ENCODE results near the gene C1QBP.
"Not testable (repeated sequence)": the region's sequence is repeated elsewhere in the genome, so short reads cannot be mapped to it uniquely, and the experiment has no call there.

C1QBP gene, protein sequence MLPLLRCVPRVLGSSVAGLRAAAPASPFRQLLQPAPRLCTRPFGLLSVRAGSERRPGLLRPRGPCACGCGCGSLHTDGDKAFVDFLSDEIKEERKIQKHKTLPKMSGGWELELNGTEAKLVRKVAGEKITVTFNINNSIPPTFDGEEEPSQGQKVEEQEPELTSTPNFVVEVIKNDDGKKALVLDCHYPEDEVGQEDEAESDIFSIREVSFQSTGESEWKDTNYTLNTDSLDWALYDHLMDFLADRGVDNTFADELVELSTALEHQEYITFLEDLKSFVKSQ

DNA sequence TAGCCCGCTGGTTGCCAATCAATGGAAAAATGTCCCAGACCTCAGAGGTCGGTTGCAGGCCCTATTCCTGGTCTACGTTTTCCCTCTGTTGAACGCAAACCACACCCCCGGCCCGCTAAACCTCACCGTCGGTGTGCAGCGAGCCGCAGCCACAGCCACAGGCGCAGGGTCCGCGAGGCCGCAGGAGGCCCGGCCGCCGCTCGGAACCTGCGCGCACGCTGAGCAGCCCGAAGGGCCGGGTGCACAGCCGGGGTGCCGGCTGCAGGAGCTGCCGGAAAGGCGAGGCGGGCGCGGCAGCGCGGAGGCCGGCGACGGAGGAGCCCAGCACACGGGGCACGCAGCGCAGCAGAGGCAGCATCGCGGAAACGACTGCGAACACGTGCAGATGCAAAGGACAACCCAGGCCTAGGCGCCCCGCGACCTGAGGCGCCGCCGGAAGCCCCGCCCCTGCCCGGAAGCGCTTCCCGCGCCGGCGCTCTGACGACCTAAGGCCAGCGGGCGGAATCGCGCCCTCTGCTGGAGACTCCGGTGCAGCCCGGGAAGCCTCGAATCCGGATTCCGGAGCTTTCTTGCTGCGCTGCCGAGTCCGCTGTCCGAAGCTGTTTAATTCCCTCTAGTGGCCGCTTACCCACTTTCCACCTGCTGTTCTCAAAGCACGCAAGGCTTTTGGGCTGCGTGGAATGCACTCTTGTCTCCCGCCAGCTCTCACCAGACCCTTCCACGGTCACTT is at the start of gene C1QBP:
Gene C1QBP (minus strand): TSS at position 440 of the 730 bp plus-strand sequence. CDS start 82 bp downstream, at position 358.
- DNase-seq (ENCODE audit: low read depth in 2 of 2) = peak; percentile 83 to 90

DNA sequence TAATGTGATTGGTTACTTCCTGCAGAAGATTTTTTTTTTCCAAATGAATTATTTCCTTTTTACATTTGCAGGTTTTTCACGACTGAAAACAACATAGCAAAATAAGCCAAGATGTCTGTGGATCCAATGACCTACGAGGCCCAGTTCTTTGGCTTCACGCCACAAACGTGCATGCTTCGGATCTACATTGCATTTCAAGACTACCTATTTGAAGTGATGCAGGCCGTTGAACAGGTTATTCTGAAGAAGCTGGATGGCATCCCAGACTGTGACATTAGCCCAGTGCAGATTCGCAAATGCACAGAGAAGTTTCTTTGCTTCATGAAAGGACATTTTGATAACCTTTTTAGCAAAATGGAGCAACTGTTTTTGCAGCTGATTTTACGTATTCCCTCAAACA is 49.8 kb upstream of the C1QBP start:
- no peak for DNase-seq (ENCODE audit: low read depth in 2 of 2)

DNA sequence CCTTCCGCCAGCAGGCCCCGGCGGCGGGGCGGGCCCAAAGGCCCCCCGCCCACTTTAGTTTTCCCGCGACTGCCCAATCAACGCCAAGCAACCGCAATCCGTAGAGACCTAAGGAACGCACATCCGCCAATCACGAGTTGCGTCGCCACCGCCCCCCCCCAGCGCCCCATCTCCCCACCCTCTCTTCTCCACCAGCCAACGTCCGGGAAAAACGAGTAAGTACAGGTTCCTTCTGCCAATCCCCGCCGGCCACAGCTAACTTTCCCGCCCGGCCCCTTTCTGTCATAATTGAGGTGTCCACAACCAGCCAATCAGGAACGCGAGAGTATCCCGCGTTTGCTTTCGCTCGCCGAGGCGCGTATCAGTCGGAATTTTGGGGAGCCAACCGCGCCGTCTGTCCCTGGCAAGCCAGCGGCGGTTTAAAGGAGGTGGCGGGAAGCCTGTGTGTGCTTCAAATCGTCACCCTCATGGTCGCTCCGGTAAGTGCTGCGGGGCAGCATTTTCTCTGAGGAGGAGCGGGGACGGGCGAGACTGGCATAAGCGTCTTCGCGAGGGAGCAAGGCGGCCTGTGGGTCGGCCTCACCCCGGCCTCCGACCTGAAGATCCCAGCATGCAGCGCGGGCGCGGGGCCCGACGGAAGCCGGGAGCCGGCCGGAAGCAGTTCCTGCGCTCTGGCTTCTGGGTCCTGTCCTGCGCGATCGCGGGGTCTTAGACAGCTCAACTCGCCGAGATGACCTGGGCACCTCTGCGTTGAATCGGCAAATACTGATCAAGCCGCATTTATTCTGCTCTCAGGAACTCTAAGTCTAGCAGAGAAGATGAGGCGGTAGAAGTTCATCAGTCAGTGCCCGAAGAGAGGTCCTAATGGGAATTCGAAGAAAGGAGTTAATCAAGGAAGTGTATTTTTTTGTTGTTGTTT is 47.5 kb upstream of the C1QBP start, which contains the start of gene MIS12:
Gene MIS12 (plus strand): TSS at position 361 of the 919 bp plus-strand sequence. CDS start 2,297 bp downstream, outside the sequence.
- peak; percentile 88 to 97 for DNase-seq (ENCODE audit: low read depth in 2 of 2)

DNA sequence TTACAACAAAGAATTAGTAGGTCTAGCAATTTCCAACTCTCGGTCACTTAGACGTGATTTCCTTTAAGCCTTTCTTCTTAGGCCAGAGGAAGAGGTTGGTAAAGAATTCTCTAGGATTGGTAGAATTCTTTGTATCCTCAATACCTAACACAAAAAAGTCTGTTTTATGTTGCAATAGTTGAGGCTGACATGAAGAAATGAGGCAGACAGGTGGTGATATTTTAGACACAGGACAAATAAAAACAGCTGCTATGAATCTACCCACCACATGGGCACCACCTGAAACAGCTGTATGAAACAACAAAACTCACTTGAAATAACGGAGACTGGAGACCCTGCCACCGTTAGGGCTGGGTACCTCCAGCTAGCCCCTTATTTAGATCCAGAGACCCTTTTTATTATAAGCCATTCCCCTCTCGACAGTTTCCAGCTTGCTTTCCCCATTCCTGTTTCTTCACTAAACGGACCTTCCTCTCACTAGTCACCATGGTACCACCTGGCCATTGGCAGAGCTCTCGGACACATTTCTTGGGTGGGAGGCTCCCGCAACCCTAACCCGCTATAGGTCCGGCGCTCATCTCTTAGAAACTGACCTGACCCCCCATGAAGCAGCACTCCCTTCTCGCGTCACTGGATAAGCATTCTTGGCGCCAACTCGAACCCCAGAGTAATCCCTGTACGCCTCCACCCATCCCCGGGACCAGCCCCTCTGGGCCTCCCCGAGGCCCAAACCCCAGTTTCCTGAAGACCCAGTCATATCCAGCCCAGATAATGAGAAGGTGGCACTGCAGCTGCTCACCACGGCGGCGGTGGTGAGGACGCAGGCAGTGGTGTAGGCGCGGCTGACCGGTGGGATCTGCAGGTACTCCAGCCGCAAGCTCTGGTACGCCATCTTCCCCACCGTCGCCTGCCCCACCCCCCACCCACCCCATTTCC is 46.6 kb upstream of the C1QBP start, which contains the start of gene DERL2:
Gene DERL2 (minus strand): TSS at position 909 of the 936 bp plus-strand sequence. CDS start 17 bp downstream, at position 892.
- no peak for DNase-seq (ENCODE audit: low read depth in 2 of 2)

DNA sequence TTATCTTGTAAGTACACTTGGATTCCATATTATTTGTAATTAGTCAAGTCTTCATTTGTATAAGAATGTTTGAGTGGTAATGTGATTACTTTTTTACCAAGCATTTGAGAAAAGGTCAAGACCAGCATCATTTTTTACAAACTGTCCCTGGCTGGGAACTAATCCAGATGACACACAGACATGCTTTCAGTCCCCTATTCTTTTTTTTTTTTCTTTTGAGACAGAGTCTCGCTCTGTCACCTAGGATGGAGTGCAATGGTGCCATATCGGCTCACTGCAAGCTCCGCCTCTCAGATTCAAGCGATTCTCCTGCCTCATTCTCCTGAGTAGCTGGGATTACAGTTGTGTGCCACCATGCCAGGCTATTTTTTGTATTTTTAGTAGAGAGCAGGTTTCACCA is 42.5 kb upstream of the C1QBP start:
- no peak for DNase-seq (ENCODE audit: low read depth in 2 of 2)

DNA sequence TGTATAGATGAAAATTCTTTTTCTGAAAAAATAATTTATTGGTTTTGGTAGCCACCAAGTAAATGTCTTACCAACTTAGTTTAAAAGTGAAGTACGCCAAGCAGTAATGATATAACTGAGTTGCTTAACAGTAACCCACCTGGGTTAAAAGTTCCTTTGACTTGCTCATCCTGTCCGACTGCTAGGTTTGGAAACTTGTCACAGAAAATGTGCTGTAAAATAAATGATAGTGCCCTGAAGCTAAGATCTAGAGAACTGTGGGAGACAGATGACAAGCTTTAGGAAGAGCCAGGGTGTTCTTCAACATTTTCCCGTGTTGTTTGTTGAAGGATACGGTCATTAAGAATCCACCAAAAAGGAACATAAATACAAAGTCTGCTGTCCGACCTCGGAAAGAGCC is 42.0 kb upstream of the C1QBP start:
- no peak for DNase-seq (ENCODE audit: low read depth in 2 of 2)

DNA sequence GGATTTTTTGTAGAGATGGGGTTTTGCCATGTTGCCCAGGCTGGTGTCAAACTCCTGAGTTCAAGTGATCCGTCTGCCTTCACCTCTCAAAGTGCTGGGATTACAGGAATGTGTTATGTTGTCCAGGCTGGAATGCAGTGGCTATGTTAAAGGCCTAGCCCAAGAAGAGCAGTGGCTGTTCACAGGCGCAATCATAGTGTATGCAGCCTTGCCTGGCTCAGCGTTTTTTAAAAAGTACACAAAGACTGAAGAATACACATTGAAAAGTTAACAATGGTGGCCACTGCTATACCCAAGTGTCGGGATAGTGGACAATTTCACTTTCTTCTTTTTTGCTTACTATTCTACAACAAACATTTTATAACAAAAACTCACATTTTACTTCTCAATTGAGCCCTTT is 40.0 kb upstream of the C1QBP start:
- no peak for DNase-seq (ENCODE audit: low read depth in 2 of 2)

DNA sequence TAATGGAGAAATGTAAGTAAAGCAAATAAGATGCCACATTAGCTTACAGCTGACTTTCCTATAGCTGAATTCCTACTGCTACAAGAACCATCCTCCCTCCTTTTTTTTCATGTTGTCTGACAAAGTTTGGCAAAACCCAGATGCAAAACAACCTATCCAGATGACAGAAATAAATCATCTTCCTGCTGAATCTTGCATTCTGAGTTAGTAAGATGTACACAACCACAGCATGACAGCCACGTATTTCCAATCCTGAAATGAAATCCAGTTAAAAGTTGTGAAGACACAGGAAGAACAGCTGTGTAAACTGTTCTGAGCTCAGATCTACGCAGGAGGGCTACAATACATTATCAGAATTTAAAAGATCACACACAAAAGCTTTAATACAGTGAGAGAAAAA is 35.0 kb upstream of the C1QBP start:
- no peak for DNase-seq (ENCODE audit: low read depth in 2 of 2)

DNA sequence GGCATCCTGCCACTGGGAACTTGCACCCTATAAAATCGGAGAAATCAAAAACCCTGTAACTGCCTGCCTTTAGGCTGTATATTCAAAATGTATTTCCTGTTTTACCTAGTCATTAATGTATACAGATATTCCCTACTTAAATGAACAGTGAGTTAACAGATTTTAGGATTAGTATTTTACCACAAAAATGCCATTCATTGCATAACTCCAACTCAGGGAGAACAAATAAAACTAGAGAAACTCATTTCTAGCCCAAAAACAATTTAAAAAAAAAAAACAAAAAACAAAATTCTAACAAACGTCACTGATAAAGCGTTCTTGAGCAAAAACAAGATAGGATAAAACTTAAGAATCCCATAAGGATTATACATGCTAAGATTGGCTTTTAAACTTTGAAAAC is 33.6 kb upstream of the C1QBP start:
- DNase-seq (ENCODE audit: low read depth in 2 of 2) = no peak

DNA sequence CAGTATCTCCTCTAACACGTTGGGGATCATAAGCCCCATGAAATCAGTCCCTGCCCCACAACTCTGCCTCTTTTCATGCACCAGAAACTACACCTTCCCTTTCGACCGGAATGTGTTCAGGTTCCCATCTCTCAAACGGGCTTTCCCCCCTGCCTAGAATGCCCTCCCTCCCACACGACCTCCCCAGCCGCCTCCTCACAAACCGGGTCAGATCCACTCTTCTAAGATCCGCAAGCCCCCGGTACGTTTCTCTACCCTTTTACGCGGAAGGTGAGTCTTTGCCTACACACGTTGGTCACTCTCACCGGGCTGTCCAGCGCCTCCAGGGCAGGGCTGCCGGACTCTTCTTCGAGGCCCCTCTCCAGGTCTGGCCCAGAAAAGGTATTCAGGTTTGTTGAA is 29.1 kb upstream of the C1QBP start:
- no peak for DNase-seq (ENCODE audit: low read depth in 2 of 2)

DNA sequence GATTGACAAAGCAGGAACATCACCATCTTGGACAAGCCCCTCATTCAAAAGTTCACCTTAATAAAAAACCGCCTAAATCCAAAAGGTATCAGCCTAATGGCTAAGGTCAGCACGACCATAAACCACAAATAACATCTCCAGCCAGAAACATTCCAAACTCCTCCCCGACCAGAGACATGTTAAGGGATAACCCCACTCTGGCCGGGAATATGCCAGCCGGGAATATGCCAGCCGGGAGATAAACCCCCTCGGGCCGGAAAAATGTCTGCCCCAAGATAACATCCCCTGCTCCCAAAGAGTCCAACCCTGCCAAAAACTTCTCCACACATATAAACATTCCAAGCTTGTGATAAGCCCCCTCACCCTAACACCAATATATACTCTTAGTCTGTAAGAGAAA is 28.5 kb upstream of the C1QBP start:
- DNase-seq (ENCODE audit: low read depth in 2 of 2) = no peak

DNA sequence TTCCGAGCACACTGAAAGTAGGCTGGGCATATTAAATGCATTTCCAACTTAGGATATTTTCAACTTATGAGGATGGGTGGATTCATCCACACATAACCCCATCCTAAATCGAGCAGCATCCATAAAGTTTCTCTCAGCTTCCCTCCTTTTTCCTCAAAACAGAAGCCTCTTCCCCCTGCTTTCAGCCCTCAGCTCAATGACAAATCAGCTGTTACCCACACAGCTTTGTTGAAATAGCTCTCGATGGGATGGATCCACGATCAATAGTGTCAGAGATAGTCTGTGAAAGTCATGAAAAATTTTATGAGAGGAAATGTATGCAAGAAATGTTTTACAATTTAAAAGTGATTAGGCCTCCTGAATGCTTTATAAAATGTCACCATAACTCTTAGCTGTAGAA is 27.3 kb upstream of the C1QBP start:
- no peak for DNase-seq (ENCODE audit: low read depth in 2 of 2)

DNA sequence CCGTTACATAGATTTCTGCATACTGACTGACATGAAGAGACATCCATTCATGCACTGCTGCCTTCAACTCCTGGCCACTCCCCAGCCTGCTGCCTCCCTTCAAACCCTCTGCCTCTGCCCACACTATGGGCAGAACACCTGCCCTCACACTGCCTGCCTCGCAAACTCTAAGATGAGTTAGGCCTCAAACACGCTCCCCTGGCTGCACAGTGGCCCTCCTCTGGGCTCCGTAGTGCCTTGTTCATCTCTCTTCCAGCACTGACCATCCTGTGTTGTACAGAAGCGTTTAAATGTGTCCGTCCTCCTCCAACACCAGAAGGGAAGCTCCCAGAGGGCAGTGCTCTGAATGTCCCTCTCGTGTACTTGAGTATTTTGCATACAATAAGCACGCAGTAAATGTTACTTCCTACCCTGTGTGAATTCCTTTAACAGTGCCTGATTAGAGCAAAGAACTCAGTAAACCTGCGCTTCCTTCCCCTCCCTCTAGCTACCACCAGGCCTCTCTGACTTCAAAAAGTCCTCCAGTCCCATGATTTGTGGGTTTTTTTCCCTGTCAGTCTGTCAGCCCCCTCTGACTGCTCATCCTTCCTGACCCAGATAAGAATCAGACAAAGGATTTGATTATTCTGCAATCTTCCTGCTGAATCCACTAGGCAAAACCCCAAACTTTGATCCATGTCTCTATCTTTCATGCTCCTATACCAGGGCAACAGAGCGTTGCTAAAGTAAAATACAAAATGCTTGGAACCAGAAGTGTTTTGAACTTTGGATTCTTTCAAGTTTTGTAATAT is 26.0 kb upstream of the C1QBP start:
- DNase-seq (ENCODE audit: low read depth in 2 of 2) = no peak

DNA sequence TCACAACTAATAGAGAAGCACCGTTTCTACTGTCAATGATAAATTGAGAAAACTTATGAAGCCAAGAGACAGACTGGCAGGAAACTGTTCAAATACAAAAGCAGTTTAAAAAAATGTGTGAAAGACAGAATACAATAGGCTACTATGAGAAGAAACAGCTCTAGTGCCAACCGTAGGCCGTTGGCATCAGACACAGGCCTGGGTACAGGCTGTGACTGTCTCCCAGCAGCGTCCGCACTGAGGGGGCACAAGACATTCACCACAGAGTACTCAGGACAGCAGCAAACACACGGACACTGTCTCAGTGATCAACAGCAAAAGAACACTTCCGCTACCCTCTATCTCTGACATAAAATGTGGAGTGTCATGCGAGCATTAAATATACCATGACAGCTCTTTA is 7.8 kb upstream of the C1QBP start:
- no peak for DNase-seq (ENCODE audit: low read depth in 2 of 2)

DNA sequence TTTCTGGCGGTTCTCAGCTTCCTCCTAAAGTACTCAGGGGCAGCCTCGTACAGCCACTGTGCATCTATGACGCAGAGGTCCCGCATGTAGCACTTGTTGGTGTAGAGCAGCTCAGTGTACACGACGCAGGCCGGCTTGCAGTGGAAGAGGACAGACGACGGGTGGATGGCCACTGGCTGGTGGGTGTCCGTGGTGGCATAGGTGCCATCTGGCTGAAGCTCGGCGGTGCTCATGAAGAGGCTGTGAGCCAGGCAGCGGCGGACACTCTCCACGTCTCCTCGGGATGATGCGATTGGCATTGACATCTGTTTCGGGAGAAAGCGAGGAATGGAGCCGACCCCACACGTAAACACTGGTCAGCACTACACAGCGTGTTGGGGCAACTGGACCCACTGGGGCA is 5.3 kb upstream of the C1QBP start:
- DNase-seq (ENCODE audit: low read depth in 2 of 2) = no peak

DNA sequence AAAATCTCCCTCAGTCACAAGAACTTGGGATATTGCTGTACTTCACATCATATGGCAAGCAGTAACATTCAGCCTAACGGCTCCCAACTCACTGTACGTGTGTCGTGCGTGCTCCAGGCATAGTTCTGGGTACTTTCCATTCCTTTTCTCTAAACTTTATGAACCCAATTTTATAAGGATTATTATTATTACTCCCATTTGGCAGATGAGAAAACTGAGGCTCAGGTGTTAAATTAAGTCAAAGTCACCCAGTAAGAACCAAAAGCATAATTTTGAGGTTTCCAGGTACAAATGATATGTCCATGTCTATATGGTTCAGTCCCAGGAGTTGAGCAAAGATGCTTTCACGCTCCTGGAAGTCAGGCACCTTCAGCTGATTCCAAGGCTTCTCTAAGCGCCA is 4.8 kb upstream of the C1QBP start:
- DNase-seq (ENCODE audit: low read depth in 2 of 2) = no peak

DNA sequence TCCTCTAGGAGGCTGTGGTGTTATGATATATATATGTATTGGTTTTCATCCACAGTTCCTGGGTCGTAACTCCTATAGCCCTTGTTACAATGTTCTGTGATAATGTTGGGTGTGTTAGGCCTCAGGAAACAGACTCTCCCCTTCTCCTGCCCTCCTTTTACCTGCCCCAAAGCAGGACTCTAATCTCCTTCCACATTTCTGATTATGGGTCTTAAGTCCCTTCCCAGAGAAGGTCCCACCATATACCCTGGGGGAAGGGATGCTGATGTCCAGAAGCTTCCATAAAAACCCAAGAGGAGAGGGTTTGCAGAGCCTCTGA is 450 bp upstream of the C1QBP start:
- DNase-seq (ENCODE audit: low read depth in 2 of 2) = no peak

DNA sequence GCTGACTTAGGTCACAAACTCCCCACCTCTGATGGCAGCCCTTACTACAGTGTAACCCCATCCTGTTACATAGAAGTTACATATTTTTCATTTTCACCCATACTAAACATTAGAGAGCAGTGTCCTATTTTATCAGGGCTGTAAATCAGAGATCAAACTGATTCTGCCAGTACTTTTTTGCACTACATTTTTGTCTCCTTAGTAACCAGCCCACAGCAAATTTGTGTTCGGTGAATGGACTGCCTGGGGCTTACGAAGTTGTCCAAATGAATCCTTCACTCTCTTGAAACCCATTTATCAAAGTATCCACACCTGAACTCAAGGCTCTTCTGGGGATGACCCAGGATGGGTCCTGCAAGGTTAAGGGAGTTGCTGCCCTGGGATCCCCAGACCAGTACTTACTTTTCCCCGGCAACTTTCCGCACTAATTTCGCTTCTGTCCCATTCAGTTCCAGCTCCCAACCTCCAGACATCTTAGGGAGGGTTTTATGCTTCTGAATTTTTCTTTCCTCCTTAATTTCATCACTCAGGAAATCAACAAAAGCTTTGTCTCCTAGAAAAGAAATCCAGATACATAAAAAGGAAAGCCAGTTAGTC is 1.1 kb downstream of the C1QBP start:
- no peak for DNase-seq (ENCODE audit: low read depth in 2 of 2)

DNA sequence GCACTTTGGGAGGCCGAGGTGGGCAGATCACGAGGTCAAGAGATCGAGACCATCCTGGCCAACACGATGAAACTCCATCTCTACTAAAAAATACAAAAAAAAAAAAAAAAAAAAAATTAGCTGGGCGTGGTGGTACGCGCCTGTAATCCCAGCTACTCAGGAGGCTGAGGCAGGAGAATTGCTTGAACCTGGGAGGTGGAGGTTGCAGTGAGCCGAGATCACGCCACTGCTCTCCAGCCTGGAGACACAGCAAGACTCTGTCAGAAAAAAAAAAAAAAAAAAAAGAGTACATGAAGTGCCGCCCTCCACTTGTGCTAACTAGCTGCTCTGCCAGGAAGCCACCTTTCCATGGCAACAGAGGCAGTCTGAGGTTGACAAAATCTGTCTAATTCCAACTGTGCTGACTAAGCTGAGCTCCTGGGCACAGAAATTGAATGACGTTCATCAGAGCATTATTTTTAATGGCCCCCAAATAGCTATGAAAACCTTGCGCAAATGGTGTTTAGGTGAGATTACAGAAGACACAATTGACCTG is 3.1 kb downstream of the C1QBP start:
- DNase-seq (ENCODE audit: low read depth in 2 of 2) = not testable (repeated sequence)

DNA sequence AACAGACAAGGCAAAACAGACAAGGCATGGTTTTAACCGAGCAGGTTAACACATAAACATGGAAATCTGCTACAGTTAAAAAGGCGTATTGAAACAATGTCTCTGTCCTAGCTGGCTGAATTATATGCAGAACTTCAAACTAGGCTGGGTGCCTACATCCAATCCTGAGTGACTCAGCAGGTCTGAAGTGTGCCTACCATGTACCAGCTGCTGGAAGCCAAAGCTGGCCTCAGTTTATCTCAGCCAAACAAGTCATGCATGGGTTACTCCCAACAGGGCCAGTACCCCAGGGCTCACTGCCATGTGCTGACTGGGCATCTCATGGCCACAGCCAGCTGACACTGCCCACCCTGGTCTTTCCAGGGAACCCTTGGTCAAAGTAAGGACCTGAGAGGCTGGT is 4.0 kb downstream of the C1QBP start:
- no peak for DNase-seq (ENCODE audit: low read depth in 2 of 2)
